NCI-H2081 (cell line): ENCODE data around the gene OVOL1.
"Not testable (repeated sequence)": the region's sequence is repeated elsewhere in the genome, so short reads cannot be mapped to it uniquely, and the experiment has no call there.

ENCODE experiments used
- DNase-seq, 2 experiments: peaks; one replicate each; lab custom pipeline; 2025; lab: John Stamatoyannopoulos, UW

OVOL1 gene

GRCh38 chr11:65786786-65787636 lies at the start of gene OVOL1:
TSS of gene OVOL1 (plus strand) at chr11:65787063. CDS start at chr11:65787374, 311 bp downstream.
- no peak for DNase-seq

DNA sequence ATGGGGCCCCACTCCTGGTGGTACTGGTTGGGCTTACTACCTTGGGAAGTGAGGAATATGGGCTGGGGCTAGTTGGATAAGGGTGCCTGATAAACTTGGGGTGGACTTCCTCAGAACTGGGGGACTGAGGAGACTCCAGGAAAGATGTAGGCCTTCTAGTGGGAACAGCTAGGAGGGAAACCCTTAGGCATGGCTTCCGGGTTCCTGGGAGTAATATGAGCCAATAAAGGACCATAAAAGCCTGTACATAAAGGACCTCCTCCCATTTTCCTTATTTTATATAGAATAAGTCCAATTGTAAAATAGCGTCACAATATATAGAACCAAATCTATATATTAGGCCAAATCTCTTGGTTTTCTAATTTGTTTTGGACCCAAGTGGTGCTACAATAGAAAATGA lies 47.8 kb upstream of the OVOL1 start:
- no peak for DNase-seq

- DNase-seq: no peak
Observed at GRCh38 chr11:65741185-65741584, 45.7 kb upstream of the OVOL1 start.

- DNase-seq: no peak
Observed at GRCh38 chr11:65742353-65742752, 44.5 kb upstream of the OVOL1 start.

GRCh38 chr11:65743681-65744025 lies 43.2 kb upstream of the OVOL1 start:
- DNase-seq: no peak

DNA sequence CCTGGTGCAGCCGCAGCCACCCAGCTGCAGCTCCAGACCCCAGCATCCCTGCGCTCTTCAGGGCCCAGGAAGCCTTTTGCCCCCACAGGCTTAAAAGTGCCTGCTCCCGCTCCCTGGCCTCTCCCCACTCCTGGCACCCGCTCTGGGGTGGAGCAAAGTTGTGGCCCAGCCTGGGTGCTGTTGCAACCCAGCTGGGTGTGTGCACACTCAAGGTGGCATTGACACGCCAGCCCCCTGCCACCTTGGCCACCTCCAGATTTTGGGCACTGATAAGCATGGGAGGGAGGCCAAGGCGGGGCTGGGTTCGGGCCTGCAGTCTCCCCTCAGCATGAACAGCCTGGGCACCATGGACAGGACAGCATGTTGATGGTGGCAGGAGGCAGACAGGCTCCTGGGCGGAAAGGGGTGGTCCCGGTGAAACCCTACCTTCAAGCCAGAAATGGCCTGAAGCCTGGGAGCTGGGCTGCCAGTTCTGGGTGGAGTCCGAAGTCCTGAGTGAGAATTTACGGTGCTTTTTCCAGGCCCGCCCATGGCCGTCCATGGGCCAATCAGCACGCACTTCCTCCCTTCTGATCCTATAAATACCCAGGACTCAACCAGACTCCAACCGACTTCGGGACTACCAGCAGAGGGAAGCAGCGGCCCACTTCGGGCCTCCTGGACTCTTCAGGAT lies 42.7 kb upstream of the OVOL1 start:
- DNase-seq: no peak

GRCh38 chr11:65744699-65745042 lies 42.2 kb upstream of the OVOL1 start:
- no peak for DNase-seq

- no peak for DNase-seq
Observed at GRCh38 chr11:65745049-65745448, 41.8 kb upstream of the OVOL1 start.

DNA sequence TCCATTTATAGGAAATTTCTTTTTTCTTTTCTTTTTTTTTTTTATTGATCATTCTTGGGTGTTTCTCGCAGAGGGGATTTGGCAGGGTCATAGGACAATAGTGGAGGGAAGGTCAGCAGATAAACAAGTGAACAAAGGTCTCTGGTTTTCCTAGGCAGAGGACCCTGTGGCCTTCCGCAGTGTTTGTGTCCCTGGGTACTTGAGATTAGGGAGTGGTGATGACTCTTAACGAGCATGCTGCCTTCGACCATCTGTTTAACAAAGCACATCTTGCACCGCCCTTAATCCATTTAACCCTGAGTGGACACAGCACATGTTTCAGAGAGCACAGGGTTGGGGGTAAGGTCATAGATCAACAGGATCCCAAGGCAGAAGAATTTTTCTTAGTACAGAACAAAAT lies 24.7 kb upstream of the OVOL1 start:
- DNase-seq: not testable (repeated sequence)

DNA sequence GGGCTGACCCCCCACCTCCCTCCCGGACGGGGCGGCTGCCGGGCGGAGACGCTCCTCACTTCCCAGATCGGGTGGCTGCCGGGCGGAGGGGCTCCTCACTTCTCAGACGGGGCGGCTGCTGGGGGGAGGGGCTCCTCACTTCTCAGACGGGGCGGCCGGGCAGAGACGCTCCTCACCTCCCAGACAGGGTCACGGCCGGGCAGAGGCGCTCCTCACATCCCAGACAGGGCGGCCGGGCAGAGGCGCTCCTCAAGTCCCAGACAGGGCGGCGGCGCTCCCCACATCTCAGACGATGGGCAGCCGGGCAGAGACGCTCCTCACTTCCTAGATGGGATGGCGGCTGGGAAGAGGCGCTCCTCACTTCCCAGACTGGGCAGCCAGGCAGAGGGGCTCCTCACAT lies 24.0 kb upstream of the OVOL1 start:
- not testable (repeated sequence) for DNase-seq

DNA sequence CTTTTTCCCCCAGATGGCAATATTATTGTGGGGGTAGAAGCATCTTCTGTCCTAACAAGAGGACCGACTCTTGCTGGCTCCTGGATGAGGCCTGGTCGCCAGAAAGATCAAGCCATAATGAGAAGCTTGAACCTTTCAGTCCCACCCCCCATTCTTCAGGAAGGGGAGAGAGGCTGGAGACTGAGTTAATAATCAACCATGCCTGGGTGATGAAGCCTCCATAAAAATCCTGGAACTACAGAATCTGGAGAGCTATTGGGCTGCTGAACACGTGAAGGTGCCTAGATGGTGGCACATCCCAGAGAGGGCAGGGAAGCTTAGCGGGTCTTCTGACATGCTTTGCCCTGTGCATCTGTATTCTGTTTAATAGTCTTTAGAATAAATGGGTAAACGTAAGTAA lies 22.4 kb upstream of the OVOL1 start:
- DNase-seq: no peak

- DNase-seq: no peak
Observed at GRCh38 chr11:65766535-65766934, 20.3 kb upstream of the OVOL1 start.

DNA sequence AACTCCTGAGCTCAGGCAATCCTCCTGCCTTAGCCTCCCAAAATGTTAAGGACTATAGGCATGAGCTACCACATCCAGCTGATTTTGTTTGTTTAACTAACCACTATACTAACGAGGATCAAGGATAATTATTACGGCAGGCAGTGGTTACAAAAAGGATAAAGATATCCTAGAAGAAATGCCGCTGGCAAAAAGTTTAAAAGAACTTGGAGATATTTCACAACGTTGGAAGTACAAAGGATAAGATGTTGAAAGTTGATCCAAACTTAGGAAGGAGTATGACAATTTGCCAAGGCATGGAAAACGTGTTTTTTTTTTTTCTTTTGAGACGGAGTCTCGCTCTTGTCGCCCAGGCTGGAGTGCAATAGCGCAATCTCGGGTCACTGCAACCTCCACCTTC lies 19.5 kb upstream of the OVOL1 start:
- DNase-seq: no peak

DNA sequence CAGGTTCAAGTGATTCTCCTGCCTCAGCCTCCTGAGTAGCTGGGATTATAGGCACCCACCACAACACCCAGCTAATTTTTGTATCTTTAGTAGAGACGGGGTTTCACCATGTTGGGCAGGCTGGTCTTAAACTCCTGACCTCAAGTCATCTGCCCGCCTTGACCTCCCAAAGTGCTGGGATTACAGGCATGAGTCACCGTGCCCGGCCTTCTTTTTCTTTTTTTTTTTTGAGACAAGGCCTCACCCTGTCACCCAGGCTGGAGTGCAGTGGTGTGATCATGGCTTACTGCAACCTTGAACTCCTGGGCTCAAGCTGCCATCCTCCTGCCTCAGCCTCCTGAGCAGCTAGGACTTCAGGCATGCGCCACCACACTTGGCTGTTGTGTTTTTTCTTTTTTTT lies 19.1 kb upstream of the OVOL1 start:
- DNase-seq: not testable (repeated sequence)

GRCh38 chr11:65770951-65771567 lies 15.8 kb upstream of the OVOL1 start:
- no peak for DNase-seq

DNA sequence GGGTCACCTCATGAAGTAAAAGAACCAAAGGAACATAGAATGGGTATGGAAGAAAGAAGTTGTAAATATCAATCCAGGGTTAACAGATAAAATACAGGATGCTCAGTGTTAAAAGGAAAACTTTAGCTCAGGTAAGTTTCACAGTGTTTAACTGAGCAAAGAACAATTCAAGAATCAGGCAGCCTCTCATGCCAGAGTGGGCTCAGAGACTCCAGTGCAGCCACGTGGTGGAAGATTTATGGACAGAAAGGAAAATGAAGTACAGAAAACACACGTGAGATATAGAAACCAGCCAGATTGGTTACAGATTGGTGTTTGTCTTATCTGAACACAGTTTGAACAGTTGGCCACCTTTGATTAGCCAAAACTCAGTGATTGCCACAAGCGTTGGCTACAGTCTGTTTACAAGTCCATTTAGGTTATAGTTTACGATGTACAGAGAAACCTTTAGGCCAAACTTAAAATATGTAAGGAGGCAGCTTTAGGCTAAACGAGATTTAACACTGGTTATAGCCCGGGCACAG lies 15.2 kb upstream of the OVOL1 start:
- DNase-seq: no peak

DNA sequence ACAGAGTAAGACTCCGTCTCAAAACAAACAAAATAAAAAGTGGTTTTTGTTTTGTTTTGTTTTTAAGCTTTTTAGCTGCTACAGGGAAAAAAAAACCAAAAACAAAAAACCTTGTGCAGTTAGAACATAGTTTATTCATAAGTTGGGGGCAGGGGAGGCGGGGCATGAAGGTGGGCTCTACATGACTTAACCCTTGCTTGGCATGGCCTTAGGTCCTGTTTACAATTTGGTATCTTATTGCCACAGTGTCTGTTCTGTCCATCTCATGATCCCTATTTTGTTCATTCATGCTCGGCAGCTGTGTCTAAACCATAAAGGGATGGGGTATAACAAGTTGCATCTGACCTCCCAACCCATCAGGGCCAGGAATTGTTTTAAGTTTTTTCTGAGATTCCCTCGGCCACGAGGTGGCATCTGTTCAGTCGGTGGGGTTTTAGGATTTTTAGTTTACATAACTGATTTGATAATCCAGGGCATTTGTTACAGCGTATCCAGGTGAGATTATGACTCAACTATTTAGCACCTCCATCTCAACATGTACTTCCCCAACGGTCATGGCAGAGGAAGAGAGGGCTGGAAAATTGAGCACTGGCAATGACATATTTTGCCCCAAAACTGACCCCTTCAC lies 13.0 kb upstream of the OVOL1 start:
- no peak for DNase-seq

- no peak for DNase-seq
Observed at GRCh38 chr11:65774525-65775306, 12.1 kb upstream of the OVOL1 start.

DNA sequence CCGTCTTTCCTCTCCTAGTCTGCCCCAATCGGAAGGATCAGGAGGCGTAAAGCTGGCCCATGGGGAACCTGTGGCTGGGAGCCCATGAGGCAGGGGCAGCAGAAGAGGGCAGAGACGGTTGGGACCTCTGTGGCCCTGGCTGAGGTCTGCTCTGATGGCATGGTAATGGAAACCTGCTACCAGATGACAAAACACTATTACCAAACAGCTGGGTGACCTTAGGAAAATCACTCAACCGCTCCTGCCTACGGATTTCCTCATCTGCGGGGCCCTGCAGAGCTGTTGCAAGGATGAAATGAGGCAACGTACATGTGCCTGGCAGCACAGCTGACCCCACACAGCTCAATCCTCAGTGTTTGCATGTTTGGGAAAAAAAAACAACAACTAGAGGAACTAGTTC lies 10.7 kb upstream of the OVOL1 start:
- no peak for DNase-seq

DNA sequence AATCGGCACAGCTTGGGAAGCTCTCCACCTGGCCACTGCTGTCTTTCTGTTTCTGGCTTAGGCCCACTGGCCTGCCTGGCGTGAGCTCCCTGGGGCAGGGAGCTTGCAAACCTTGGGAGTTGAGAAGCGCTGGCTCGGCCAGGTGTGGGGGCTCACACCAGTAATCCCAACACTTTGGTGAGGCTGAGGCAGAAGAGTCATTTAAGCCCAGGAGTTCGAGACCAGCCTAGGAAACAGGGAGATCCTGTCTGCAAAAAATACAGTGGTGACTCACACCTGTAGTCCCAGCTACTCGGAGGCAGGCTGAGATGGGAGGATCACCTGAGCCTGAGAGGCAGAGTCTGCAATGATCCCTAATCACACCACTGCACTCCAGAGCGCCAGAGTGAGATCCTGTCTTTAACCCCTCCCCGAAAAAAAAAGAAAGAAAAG lies 10.1 kb upstream of the OVOL1 start:
- no peak for DNase-seq

DNA sequence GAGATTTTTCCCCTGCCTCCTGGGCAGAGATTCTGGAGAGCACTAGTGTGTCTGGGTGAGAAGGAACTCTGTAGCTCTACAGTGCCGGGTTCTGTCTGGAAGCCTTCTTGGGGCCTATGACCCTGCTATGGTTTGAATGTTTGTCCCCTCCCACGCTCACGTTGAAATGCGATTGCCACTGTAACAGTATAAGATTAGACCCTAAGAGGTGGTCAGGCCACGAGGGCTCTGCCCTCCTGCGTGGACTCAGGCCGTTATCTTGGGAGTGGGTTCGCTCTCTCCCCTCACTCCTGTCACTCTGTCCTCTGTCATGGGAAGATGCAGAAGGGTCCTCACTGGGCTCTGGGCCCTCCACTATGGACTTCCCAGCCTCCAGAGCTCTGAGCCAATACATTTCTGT lies 9.6 kb upstream of the OVOL1 start:
- no peak for DNase-seq
